HepG2 (cell line): ENCODE results near the gene IQCE. TPM values are rescaled to one million over a fixed set of nuclear protein-coding genes. Genes with fewer than 3 reads are reported as not detected.

ENCODE experiments used
- HIVEP1 ChIP-seq: sonication (generic); formaldehyde crosslinking; IDR thresholded peaks from 2 replicates; pipeline ENCODE4 v1.4.0; 2020; ENCODE audit warnings: mild to moderate bottlenecking, missing genetic modification reagents
- NKX3-1 ChIP-seq: sonication (generic); formaldehyde crosslinking; IDR thresholded peaks from 2 replicates; pipeline ENCODE4 v1.5.0; 2020; ENCODE audit warnings: missing genetic modification reagents
- NR2F1 ChIP-seq, 2 experiments: fragments of 450-650 bp in 1 of 2; formaldehyde crosslinking in 1 of 2; IDR thresholded peaks; 2 replicates each; pipeline versions ENCODE4 v1.5.0 to v1.6.1; 2016 to 2020; ENCODE audit warnings: mild to moderate bottlenecking in 1 of 2, missing compliant biosample characterization in 1 of 2, missing genetic modification reagents in 1 of 2, moderate library complexity in 1 of 2
- NR2F2 ChIP-seq: IDR thresholded peaks from 2 replicates; pipeline ENCODE4 v1.6.1; 2012; ENCODE audit warnings: low read depth, inconsistent platforms, borderline replicate concordance
- ZNF558 ChIP-seq: sonication (generic); formaldehyde crosslinking; IDR thresholded peaks from 2 replicates; pipeline ENCODE4 v1.9.0; 2022; ENCODE audit warnings: mild to moderate bottlenecking, missing genetic modification reagents, borderline replicate concordance
- ZNF790 ChIP-seq: sonication (generic); formaldehyde crosslinking; IDR thresholded peaks from 2 replicates; pipeline ENCODE4 v1.8.0; 2022; ENCODE audit warnings: missing genetic modification reagents, mild to moderate bottlenecking, borderline replicate concordance
- polyA plus RNA-seq, 8 experiments: library from polyadenylated mRNA; depleted of rRNA in 3 of 8; stranded (reverse) in 7 of 8; unstranded in 1 of 8; fragments of >200 nt; fragmentation: Illumina TruSeq in 4 of 8; extraction: Trizol in 4 of 8; gene quantifications; 2 replicates each; pipeline versions ENCODE4 v1.2.1 to v1.2.3, GENCODE V29; 2011 to 2016; ENCODE audit warnings: low read depth in 4 of 8, missing spikeins in 1 of 8, mixed read lengths in 1 of 8; ENCODE audit not compliant: insufficient read depth in 1 of 8
- total RNA-seq, 5 experiments: library from RNA; depleted of rRNA; stranded (reverse); fragments of >200 nt; fragmentation: Illumina TruSeq; extraction: Trizol; gene quantifications; 2 replicates each; pipeline ENCODE4 v1.2.3, GENCODE V29; 2016; ENCODE audit warnings: low read depth in 1 of 5
- TF ChIP-seq, protein P1 (sequence below): sonication (generic); formaldehyde crosslinking; IDR thresholded peaks from 2 replicates; pipeline ENCODE4 v1.4.0; 2020; ENCODE audit warnings: missing genetic modification reagents
- TF ChIP-seq, protein P2 (sequence below): sonication (generic); formaldehyde crosslinking; IDR thresholded peaks from 2 replicates; pipeline ENCODE4 v1.8.0; 2022; ENCODE audit warnings: missing genetic modification reagents, mild to moderate bottlenecking, borderline replicate concordance
- TF ChIP-seq, protein P3 (sequence below): sonication (generic); formaldehyde crosslinking; IDR thresholded peaks from 2 replicates; pipeline ENCODE4 v1.5.0; 2020; ENCODE audit warnings: mild to moderate bottlenecking, missing genetic modification reagents
- TF ChIP-seq, protein P4 (sequence below): sonication (generic); formaldehyde crosslinking; IDR thresholded peaks from 2 replicates; pipeline ENCODE4 v1.4.0; 2020; ENCODE audit warnings: missing genetic modification reagents
- TF ChIP-seq, protein P5 (sequence below): sonication (generic); formaldehyde crosslinking; IDR thresholded peaks from 2 replicates; pipeline ENCODE4 v1.5.1; 2020; ENCODE audit warnings: missing genetic modification reagents, mild to moderate bottlenecking, borderline replicate concordance

The IQCE gene
- total and polyA plus RNA-seq, 2 of the 13 experiments (the other 11 are each of a cell fraction or from before 2014, with no cell fraction given) = 1.5 to 2.5 TPM

DNA sequence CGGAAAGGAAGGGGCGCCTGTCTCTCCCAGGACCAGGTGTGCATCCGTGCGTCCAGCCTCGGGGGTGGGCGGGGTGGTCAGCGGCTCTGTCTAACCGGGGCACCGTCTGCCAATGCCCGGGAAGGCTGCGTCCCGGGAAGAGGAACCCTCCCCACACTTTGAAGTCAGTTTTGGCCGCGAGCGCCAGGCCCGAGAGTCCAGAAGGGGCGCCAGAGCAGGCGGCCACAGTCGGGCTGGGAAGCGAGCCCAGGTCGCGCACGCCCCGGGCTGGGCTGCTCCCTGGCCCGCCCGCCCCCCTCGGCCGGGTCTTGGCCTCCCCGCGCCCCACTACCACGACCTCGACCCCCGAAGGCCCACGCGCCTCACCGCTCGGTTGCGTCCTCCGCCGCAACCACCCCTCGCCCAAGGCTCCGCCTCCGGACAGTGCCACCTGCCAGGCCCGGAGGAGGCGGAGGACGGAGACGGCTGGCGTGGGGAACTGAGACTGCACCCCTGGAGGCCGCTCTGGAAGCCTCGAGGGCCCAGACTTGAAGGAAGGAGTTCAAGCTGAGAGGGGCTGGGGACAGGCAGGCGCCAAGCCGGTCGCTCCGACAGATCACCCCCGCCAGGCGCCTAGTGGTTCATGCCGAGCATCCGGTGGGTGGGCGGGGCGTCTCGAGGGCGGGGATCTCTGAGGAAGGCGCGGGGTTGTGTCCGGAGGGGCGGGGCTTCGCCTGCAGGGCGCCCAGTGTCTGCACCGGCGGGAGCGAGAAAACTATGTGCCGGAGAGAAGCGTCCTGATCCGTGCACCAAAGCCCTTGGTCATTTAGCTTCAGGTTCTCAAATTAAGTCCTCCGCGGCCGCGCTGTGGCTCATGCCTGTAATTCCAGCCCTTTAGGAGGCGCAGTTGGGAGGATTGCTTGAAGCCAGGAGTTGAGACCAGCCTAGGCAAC, 3.4 kb upstream of the IQCE start, which contains the start of gene BRAT1 (continued):
- TF ChIP-seq, protein P1, sequence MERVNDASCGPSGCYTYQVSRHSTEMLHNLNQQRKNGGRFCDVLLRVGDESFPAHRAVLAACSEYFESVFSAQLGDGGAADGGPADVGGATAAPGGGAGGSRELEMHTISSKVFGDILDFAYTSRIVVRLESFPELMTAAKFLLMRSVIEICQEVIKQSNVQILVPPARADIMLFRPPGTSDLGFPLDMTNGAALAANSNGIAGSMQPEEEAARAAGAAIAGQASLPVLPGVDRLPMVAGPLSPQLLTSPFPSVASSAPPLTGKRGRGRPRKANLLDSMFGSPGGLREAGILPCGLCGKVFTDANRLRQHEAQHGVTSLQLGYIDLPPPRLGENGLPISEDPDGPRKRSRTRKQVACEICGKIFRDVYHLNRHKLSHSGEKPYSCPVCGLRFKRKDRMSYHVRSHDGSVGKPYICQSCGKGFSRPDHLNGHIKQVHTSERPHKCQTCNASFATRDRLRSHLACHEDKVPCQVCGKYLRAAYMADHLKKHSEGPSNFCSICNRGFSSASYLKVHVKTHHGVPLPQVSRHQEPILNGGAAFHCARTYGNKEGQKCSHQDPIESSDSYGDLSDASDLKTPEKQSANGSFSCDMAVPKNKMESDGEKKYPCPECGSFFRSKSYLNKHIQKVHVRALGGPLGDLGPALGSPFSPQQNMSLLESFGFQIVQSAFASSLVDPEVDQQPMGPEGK (CRISPR knock-in tag) = peak; percentile 34
- TF ChIP-seq, protein P2, sequence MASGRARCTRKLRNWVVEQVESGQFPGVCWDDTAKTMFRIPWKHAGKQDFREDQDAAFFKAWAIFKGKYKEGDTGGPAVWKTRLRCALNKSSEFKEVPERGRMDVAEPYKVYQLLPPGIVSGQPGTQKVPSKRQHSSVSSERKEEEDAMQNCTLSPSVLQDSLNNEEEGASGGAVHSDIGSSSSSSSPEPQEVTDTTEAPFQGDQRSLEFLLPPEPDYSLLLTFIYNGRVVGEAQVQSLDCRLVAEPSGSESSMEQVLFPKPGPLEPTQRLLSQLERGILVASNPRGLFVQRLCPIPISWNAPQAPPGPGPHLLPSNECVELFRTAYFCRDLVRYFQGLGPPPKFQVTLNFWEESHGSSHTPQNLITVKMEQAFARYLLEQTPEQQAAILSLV (CRISPR knock-in tag) = 0 out of 2 replicates have a peak, but pooled peaks have one; percentile 67
- TF ChIP-seq ZNF558 = no peak
- TF ChIP-seq HIVEP1 (CRISPR knock-in tag) = peak; percentile 67; the same call in 1 of the 2 replicates
- TF ChIP-seq, protein P3, sequence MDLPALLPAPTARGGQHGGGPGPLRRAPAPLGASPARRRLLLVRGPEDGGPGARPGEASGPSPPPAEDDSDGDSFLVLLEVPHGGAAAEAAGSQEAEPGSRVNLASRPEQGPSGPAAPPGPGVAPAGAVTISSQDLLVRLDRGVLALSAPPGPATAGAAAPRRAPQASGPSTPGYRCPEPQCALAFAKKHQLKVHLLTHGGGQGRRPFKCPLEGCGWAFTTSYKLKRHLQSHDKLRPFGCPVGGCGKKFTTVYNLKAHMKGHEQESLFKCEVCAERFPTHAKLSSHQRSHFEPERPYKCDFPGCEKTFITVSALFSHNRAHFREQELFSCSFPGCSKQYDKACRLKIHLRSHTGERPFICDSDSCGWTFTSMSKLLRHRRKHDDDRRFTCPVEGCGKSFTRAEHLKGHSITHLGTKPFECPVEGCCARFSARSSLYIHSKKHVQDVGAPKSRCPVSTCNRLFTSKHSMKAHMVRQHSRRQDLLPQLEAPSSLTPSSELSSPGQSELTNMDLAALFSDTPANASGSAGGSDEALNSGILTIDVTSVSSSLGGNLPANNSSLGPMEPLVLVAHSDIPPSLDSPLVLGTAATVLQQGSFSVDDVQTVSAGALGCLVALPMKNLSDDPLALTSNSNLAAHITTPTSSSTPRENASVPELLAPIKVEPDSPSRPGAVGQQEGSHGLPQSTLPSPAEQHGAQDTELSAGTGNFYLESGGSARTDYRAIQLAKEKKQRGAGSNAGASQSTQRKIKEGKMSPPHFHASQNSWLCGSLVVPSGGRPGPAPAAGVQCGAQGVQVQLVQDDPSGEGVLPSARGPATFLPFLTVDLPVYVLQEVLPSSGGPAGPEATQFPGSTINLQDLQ = no peak
- TF ChIP-seq, protein P4, sequence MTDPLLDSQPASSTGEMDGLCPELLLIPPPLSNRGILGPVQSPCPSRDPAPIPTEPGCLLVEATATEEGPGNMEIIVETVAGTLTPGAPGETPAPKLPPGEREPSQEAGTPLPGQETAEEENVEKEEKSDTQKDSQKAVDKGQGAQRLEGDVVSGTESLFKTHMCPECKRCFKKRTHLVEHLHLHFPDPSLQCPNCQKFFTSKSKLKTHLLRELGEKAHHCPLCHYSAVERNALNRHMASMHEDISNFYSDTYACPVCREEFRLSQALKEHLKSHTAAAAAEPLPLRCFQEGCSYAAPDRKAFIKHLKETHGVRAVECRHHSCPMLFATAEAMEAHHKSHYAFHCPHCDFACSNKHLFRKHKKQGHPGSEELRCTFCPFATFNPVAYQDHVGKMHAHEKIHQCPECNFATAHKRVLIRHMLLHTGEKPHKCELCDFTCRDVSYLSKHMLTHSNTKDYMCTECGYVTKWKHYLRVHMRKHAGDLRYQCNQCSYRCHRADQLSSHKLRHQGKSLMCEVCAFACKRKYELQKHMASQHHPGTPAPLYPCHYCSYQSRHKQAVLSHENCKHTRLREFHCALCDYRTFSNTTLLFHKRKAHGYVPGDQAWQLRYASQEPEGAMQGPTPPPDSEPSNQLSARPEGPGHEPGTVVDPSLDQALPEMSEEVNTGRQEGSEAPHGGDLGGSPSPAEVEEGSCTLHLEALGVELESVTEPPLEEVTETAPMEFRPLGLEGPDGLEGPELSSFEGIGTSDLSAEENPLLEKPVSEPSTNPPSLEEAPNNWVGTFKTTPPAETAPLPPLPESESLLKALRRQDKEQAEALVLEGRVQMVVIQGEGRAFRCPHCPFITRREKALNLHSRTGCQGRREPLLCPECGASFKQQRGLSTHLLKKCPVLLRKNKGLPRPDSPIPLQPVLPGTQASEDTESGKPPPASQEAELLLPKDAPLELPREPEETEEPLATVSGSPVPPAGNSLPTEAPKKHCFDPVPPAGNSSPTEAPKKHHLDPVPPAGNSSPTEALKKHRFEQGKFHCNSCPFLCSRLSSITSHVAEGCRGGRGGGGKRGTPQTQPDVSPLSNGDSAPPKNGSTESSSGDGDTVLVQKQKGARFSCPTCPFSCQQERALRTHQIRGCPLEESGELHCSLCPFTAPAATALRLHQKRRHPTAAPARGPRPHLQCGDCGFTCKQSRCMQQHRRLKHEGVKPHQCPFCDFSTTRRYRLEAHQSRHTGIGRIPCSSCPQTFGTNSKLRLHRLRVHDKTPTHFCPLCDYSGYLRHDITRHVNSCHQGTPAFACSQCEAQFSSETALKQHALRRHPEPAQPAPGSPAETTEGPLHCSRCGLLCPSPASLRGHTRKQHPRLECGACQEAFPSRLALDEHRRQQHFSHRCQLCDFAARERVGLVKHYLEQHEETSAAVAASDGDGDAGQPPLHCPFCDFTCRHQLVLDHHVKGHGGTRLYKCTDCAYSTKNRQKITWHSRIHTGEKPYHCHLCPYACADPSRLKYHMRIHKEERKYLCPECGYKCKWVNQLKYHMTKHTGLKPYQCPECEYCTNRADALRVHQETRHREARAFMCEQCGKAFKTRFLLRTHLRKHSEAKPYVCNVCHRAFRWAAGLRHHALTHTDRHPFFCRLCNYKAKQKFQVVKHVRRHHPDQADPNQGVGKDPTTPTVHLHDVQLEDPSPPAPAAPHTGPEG = 0 out of 2 replicates have a peak, but pooled peaks have one; percentile 25
- TF ChIP-seq NKX3-1 = no peak
- TF ChIP-seq ZNF790 (CRISPR knock-in tag) = no peak
- TF ChIP-seq NR2F2 = no peak
- TF ChIP-seq NR2F1 (CRISPR knock-in tag; IDR thresholded peaks at IDR 0.05) = no peak
- TF ChIP-seq, protein P5, sequence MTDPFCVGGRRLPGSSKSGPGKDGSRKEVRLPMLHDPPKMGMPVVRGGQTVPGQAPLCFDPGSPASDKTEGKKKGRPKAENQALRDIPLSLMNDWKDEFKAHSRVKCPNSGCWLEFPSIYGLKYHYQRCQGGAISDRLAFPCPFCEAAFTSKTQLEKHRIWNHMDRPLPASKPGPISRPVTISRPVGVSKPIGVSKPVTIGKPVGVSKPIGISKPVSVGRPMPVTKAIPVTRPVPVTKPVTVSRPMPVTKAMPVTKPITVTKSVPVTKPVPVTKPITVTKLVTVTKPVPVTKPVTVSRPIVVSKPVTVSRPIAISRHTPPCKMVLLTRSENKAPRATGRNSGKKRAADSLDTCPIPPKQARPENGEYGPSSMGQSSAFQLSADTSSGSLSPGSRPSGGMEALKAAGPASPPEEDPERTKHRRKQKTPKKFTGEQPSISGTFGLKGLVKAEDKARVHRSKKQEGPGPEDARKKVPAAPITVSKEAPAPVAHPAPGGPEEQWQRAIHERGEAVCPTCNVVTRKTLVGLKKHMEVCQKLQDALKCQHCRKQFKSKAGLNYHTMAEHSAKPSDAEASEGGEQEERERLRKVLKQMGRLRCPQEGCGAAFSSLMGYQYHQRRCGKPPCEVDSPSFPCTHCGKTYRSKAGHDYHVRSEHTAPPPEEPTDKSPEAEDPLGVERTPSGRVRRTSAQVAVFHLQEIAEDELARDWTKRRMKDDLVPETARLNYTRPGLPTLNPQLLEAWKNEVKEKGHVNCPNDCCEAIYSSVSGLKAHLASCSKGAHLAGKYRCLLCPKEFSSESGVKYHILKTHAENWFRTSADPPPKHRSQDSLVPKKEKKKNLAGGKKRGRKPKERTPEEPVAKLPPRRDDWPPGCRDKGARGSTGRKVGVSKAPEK = no peak
